ENCODE data around the gene TBXA2R. TPM values are rescaled to one million over a fixed set of nuclear protein-coding genes. Genes with fewer than 3 reads are reported as not detected.

TBXA2R gene
- total and polyA plus RNA-seq, 2 donors (not counting 3 experiments of a cell fraction or from before 2014, with no cell fraction given): 2.4 to 2.9 TPM

GRCh38 chr19:3563709-3564524 is 42.8 kb downstream of the TBXA2R start:
- Histone ChIP-seq H3K27me3 (ENCODE audit: control insufficient read depth in 2 of 2, insufficient read depth in 2 of 2, low read length in 2 of 2) (no peaks in the 10 kb centered on the region), H3K27ac (ENCODE audit: insufficient read depth, low read depth, low read length) (no peak overlapping the region), H3K4me2 (ENCODE audit: insufficient read depth, low read length) (no peak overlapping the region), H3K4me3 (replicated peaks in 1 of 3; ENCODE audit: insufficient read depth in 1 of 3, low read depth in 1 of 3, low read length in 3 of 3) (no peak overlapping the region), H3K9me3 (replicated peaks; ENCODE audit: control insufficient read depth, insufficient read depth, low read length) (no peaks in the 10 kb centered on the region), H4K20me1 (replicated peaks; ENCODE audit: control insufficient read depth, extremely low read depth, insufficient read depth, low read length) (no peaks in the 10 kb centered on the region), H3K79me2 (ENCODE audit: control insufficient read depth, insufficient read depth, low read length) (no peaks in the 10 kb centered on the region), H3K4me1 (ENCODE audit: control insufficient read depth, extremely low read depth, insufficient read depth, low read length) (no peaks in the 10 kb centered on the region), H2AFZ (ENCODE audit: low read depth, low read length) (no peak overlapping the region), H3K36me3 (ENCODE audit: control insufficient read depth in 2 of 2, extremely low read depth in 1 of 2, insufficient read depth in 2 of 2, low read length in 2 of 2) (no peaks in the 10 kb centered on the region), H3K9ac (replicated peaks; ENCODE audit: extremely low read depth, insufficient read depth, low read length) (no peak overlapping the region), H3K9me1 (replicated peaks; ENCODE audit: control insufficient read depth, extremely low read depth, insufficient read depth, low read length) (no peaks in the 10 kb centered on the region)
- BruUV-seq (replicated peaks): no TSS peak
- POLR2A ChIA-PET: no interaction called here
- intact Hi-C loops (cut with micrococcal nuclease): no loop called here
- TF ChIP-seq FOS (IDR thresholded peaks at IDR 0.05; ENCODE audit: borderline replicate concordance, insufficient read depth, low read length) (no peak), GATA2 (IDR thresholded peaks at IDR 0.05; ENCODE audit: insufficient read depth, insufficient read length, low read depth, low read length) (no peak)
- dilution Hi-C loops (cut with MboI; ENCODE audit: extremely low pct_ligation_motif_present, low sequenced_read_pairs): no loop called here
- FAIRE-seq: no peak
- DNase-seq (ENCODE audit: low read depth, low spot score): no peak
- CTCF ChIA-PET: interaction anchor here (1.6 to 2.4 kb wide), 2 partner anchors 8 to 19 kb away, joined by 3 to 10 read pairs; no protein-coding TSS in a partner anchor

- no peaks in the 10 kb centered on the region for H3K27me3 ChIP-seq (ENCODE audit: control insufficient read depth in 2 of 2, insufficient read depth in 2 of 2, low read length in 2 of 2)
- H3K27ac ChIP-seq (ENCODE audit: insufficient read depth, low read depth, low read length): peak within 1 kb of the TSS; percentile 21
- BruUV-seq (replicated peaks): no TSS peak
- H3K36me3 ChIP-seq (ENCODE audit: control insufficient read depth in 2 of 2, extremely low read depth in 1 of 2, insufficient read depth in 2 of 2, low read length in 2 of 2): no peaks in the 10 kb centered on the region
- TF ChIP-seq POLR2AphosphoS5 (IDR thresholded peaks at IDR 0.05; ENCODE audit: insufficient read depth, low read depth, low read length): peak; percentile 91
- TF ChIP-seq JUN (IDR thresholded peaks at IDR 0.05; ENCODE audit: borderline replicate concordance, insufficient read depth, insufficient read length, low read depth): no peak
- TF ChIP-seq POLR2A (IDR thresholded peaks at IDR 0.05; ENCODE audit: low read depth, low read length): peak; percentile 68
- peak; percentile 85 for TF ChIP-seq MAX (IDR thresholded peaks at IDR 0.05; ENCODE audit: insufficient read depth, insufficient read length)
- TF ChIP-seq GATA2 (IDR thresholded peaks at IDR 0.05; ENCODE audit: insufficient read depth, insufficient read length, low read depth, low read length): no peak
- TF ChIP-seq MYC (IDR thresholded peaks at IDR 0.05; ENCODE audit: low read depth, low read length): peak; percentile 53
- H3K79me2 ChIP-seq (ENCODE audit: control insufficient read depth, insufficient read depth, low read length): peaks cover 35% of the 10 kb centered on the region
- dilution Hi-C loops (cut with MboI; ENCODE audit: extremely low pct_ligation_motif_present, low sequenced_read_pairs): no loop called here
- peak within 1 kb of the TSS; percentile 52 for H3K9ac ChIP-seq (replicated peaks; ENCODE audit: extremely low read depth, insufficient read depth, low read length)
- no peaks in the 10 kb centered on the region for H4K20me1 ChIP-seq (replicated peaks; ENCODE audit: control insufficient read depth, extremely low read depth, insufficient read depth, low read length)
- peak; percentile 91 for DNase-seq (ENCODE audit: low read depth, low spot score)
- intact Hi-C loops (cut with micrococcal nuclease): loop anchor here (1.0 kb wide), 1 partner anchor 15 kb away; the partner anchor contains the start of gene HMG20B
- peak within 1 kb of the TSS; percentile 49 to 63 (median 58) for H3K4me3 ChIP-seq (replicated peaks in 1 of 3; ENCODE audit: insufficient read depth in 1 of 3, low read depth in 1 of 3, low read length in 3 of 3)
- peak within 1 kb of the TSS; percentile 75 for H2AFZ ChIP-seq (ENCODE audit: low read depth, low read length)
- ChIA-PET POLR2A (interaction anchor here (1.5 kb wide), 1 partner anchor 16 kb away, joined by 6 read pairs; no protein-coding TSS in a partner anchor), CTCF (interaction anchor here (1.0 to 6.4 kb wide), 5 partner anchors 11 to 50 kb away, joined by 3 to 34 read pairs (median 9); partner anchors contain the start of gene GIPC3)
- peak within 1 kb of the TSS; percentile 79 for H3K4me2 ChIP-seq (ENCODE audit: insufficient read depth, low read length)
- H3K9me1 ChIP-seq (replicated peaks; ENCODE audit: control insufficient read depth, extremely low read depth, insufficient read depth, low read length): no peaks in the 10 kb centered on the region
- FAIRE-seq: peak; percentile 88
- H3K4me1 ChIP-seq (ENCODE audit: control insufficient read depth, extremely low read depth, insufficient read depth, low read length): peaks cover 24% of the 10 kb centered on the region
- H3K9me3 ChIP-seq (replicated peaks; ENCODE audit: control insufficient read depth, insufficient read depth, low read length): no peaks in the 10 kb centered on the region
These were observed 49.0 kb downstream of the TBXA2R start, which contains the start of gene MFSD12 for GRCh38 chr19:3557461-3558248. Gene MFSD12, minus strand, starts transcription at chr19:3557586. Its CDS starts 183 bp downstream, at chr19:3557403.

Data from endothelial cell of umbilical vein (primary cell).